HG03064 (cell line): ENCODE results near the gene LFNG.

Source experiments
- ATAC-seq: cut with Tn5 transposase; IDR thresholded peaks from one replicate; pipeline ENCODE4 v1.9.1; 2021; ENCODE audit warnings: low read depth; ENCODE audit not compliant: unreplicated experiment

LFNG gene

DNA sequence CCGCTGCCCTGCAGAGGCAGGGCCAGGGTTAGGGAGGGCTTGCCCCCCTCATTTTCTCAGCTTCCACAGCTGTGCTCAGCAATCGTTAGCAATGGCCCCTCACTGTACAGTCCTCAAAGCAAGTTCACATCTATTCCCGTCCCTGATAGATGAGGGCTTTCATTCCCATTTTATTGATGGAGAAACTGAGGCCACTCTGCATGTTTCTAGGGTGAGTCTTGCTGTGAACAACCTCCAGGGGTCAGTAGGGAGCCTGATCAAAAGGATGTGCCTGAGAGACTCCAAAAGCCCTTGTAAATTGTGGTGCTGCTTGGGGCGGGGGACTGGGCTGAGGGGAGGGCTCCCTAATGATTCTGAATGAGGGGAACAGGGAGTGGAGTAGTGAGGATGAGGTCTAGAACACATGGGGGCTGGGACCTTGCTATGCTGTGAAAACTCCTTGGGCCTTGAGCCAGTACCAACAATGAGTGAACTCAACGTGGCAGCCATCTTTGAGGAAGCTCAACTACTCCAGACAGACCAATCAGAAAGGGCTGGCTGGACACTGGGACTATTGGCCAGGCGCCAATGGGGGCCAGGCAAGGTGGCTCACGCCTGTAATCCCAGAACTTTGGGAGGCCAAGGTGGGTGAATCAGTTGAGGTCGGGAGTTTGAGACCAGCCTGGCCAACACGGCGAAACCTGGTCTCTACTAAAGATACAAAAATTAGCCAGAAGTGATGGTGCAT, 36.7 kb upstream of the LFNG start:
- ATAC-seq = no peak

DNA sequence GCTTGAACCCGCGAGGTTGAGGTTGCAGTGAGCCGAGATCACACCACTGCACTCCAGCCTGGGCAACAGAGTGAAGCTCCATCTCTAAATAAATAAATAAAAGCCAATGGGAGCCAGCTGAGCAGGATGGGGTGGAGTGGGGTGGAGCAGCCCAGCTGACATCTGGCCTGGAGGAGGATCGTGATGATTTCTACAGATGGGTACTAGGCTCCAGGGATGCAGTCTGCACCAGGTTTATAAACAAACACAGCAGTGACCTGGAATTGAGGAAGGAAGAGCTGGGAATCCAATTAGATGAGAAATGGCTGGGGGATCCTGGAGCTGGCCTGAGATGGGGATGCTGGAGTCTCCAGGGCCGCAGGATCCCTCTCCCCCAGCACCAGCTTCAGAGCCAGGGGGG, 36.1 kb upstream of the LFNG start:
- ATAC-seq = no peak

DNA sequence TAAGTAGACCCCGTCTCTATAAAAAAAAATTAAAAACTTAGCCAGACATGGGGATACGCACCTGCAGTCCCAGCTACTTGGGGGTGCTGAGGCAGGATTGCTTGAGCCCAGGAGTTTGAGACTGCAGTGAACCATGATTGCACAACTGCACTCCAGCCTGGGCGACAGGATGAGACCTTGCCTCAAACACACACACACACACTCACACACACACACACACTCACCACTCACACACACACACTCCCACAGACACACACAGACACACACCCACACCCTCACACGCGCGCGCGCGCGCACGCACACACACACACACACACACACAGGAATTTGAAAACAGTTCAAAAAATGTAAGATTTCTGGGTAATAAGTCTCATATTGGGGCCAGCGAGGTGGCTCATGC, 34.7 kb upstream of the LFNG start:
- no peak for ATAC-seq

DNA sequence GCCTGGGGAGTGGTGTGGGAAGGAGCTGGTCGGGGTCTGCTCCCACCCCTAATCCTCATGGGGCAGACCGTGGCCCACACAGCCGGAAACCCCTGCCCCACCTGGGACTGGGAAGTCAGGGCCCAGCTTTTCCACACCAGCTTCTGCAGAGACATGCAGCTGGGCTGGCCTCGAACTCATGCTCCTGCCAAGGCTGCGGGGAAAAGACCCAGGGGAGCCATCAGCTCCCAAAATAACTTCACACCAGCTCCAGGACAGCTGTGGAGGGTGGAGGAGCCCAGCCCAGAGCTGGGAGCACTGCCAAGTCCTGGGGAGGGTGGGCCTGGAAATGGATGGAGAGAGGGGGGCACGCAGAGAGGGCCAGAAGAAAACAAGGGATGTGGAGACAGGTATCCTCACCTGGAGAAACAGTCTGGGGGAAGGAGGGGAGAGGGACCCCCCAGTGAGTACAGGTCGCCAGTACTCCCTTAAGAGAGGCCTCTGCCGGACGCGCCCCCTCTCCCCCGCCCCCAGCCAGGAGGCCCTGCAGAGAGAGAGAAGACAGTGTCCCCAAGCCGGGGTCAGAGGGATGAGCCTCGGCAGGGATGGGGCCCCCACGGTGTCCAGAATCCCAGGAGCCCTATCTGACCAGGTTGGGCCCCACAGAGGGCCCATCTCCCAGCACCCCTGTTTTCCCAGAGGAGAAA, 31.8 kb upstream of the LFNG start:
- no peak for ATAC-seq

DNA sequence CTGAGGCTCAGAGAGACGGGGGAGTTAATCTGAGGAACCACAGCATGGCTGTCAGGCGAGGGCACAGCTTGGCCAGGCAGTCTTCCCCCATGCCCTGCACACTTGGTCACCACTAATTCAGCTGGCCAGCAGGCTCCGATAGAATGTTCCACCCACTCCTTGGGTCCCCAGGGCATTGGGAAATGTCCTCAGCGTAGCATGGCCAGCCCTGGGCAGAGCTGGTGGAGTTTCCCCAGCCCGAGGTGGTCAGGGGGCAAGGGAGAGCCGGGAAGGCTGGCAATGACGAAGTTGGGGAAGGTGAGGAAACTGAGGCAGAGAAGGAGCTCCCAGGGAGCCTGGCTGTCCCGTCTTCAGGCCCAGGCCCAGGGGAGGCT, 31.3 kb upstream of the LFNG start:
- no peak for ATAC-seq

DNA sequence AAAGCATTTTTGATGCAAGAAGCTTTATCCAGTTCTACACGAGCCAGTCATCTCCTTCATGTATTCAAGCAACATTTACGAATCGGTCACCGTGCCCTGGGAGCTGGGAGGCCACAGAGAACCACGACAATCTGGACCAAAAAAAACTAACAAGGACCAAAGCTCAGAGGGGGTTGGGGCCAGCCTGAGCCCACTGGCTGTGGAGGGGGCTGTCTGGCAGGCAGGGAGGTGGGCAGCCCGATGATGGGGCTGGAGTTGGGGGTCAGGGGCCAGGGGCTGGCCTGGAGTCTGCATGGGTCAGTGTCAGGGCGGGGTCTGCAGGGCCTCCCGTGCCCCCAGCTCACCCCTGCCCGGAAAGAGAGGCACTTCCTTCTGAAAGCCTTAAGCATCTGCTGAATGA, 30.9 kb upstream of the LFNG start:
- ATAC-seq = no peak

DNA sequence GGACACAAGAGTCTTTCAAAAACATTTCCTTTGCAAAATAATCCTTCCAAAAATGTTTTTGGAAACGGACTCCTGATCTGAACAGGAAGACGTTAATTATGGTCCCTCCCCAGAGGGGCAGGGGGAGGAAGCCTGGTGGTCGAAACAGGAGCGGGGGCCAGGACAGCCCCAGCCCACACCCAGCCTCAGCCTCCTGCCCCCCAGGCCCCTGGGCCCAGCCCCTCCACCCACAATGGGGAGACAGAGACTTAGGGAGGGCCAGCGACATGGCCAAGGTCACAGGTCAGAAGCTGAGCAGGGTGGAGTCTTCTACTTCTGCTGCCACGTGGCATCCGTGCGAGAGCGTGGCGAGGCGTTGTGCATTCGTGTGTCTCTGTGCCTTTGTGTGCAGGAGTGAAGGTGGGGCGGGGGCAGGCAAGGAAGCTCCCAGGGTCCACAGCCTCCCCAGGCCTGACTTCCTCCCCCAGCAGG, 29.4 kb upstream of the LFNG start:
- no peak for ATAC-seq

DNA sequence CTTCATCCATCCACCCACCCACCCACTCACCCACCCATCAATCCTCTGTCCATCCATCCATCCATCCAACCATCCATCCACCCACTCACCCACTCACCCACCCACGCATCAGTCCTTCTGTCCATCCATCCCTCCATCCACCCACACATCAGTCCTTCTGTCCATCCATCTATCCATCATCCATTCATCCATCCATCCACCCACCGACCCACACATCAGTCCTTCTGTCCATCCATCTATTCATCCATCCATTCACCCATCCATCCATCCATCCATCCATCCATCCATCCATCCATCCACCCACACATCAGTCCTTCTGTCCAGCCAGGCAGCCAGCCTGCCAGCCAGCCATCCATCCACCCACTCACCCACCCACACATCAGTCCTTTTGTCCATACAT, 27.5 kb upstream of the LFNG start:
- ATAC-seq = no peak

DNA sequence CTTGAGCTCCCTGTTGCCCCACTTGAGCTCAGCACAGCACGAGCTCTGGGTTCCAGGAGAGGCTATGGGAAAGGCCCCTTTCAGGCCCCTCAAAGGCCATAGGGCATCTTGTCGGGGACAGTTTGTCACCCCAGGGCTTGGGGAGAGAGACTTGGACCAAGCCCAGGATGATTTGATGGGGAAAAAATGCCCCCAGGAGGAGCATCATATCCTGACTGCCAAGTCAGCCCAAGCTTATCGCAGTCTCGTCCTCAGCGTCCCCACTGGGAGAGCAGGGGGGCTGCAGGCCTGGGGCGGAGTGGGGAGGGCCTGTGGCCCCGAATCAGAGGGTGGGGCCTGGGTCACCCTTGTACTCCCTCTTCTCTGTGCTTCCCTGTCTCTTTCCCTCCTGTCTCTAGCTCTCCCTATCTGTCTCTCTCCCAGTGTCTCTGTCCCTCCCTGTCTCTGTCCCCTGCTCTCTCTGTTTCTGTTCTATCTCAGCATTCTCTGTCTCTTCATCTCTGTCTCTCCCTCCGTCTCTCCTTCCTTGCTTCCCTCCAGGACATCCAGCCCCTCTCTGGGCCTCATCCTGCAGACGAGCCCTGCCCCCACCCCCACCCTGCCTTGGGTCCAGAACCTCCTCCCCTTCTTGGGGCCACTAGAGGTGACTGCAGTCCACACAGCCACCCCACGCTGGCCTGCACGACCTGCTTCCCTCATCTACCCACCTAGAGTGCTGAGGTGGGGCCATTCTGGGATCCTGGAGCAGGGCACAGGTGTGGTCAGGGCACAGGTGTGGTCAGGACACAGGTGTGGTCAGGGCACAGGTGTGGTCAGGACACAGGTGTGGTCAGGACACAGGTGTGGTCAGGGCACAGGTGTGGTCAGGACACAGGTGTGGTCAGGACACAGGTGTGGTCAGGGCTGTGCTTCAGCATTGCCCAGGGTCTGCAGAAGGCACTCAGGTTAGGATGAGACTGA, 26.1 kb upstream of the LFNG start:
- ATAC-seq = no peak

DNA sequence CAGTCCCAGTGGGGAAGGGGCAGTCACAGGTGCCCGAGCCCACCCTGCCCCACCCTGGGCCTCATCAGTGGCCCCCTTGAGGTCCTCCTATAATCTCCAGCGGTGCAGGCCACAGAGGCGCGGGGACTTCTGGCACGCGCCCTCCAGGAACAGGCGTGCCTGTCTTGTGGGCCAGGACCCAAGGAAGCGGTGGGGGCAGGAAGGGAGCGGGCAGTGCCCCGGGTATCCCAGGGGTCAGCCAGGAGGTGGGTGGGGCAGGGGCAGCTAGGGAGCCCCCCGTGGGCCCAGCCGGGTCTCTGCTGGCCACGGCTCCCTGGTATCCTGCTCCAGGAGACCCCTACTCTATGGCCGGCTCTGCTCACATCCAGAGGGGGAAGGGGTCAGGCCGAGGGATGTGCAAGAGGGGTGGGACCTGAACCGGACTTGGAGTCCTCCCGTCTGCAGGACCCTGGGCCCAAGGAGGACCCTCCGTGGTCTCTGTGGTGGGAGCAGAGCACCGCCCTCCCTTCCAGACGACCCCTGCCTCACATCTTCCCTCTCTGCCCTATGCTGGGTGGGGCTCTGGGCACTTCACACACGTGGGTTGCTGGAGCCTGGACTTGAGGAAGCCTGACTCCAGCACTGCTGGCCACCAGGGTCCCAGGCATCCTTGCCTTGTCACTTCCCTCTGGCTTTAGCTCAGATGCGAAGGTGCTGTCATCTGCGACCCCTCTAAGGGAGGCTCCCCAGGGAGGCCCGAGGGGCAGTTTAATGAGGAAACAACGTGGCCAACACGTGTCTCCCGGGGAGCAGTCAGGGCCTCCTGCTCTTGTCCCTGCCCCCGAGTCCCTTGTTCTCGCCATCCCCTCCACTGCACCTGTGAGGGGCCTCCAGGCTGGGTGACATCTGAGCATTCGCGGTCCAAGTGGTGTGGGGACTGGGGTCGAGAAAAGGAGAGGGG, 25.1 kb upstream of the LFNG start:
- ATAC-seq = no peak

DNA sequence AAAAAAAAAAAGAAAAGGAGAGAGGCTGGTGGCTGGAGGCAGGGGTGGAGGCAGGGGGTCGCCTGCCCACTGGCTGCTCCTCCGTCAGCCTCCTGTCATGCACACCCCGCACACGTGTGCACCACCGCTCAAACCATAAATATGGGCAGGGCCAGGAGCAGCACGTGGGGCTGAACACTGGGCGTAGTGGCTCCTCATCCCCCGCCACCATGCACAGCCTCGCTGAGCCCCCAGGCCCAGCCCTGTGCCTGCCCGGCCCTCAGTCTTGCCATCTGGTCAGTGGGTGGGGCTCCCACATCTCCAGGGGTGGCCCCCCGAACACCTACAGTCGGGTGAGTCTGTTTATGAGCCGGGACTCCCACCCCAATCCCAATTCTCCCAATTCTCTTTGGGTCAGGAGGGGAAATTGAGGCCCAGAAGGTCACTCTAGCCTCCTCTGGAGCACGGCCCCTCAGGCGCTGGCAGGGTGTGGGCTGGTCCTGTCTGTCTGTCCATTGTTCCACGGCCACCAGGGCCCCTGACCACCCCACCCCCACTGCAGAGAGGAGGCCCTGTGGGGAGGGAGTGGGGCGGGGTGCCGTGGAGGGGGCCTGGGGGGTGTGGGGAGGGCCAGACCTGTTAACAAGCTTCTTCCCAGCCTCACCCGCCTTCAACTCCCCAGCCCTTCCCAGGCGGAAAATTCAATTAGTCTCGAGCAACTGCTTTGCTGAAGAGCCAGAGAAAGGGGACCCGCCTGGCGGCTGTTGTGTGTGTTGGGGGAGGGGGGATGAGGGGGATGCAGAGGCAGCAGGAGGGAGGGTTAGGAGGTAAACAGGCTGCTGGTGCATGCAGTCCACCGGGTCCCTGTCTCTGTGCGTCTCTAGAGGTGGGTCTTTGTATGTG, 23.9 kb upstream of the LFNG start:
- ATAC-seq = no peak

DNA sequence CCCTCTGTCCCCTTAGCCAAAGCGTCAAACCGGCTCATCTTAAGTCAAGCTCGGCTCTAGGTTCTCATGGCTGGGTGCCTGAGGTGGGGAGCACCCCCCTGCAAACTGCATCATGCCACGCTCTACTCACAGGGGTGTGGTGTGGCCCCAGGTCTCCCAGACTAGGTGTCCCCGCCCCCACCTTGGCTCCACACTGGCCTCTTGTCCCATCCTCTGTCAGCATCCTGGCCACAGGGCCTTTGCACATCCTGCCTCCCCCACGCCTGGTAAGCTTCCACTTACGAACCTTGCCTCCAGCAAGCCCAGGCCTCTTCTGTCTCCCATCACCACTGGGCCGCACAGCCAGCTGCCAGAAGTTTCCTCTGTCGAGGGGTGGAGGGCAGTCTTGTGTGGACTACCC, 23.2 kb upstream of the LFNG start:
- no peak for ATAC-seq

DNA sequence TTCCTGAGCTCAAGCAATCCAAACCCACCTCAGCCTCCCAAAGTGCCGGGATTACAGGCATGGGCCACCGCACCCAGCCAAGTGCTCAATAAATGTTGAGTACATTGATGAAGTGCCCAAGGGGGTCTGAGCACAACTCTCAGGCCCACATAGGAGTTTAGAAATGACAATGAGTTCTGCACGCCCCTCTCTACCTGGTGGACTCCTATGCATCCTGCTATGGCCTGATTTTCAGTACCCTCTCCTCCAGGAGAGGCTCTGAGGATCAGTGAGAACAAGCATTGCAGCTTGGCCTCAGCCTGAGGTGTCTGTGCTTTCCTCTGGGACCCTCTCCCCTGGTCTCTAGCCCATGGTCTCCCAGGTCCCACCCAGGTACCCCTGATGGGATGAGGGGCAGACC, 22.5 kb upstream of the LFNG start:
- ATAC-seq = no peak

DNA sequence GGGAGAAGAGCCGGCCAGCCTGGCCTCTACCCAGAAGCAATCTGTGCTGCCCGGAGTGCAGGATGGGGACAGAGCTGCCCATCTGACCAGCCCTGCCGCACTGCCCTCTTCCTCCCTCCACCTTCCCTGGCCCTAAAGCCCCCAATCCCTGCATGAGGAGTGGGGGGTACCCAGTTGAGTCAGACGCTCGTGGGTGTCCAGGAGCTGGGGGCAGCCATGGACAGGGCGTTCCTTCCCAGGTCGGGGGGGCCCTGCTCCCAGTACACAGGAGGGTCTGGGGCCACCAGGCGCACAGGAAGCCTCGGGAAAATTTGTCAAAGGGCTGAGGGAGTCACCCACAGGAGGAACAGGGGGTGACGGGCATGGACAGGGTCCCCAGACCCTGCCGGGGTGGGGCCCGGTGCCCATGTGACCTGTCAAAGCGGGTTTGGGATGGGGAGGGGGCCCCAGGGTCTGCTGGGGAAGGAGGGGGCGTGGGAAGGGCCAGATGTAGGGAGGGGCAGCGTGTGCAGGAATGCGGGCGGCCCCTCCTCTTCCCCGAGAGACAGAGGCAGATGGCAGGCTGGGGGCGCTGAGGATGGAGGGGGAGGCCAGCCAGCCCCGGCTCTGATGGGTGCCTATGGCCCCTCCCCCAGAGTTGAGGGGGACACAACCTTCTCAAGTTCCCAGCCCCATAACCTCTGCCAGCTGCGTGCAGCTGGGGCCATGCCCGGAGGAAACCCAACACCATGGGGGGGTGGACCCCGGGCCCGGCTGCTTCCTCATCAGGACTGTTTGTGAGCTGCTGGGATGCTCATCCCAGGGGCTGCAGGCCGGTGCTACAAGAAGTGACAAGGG, 21.9 kb upstream of the LFNG start:
- no peak for ATAC-seq

DNA sequence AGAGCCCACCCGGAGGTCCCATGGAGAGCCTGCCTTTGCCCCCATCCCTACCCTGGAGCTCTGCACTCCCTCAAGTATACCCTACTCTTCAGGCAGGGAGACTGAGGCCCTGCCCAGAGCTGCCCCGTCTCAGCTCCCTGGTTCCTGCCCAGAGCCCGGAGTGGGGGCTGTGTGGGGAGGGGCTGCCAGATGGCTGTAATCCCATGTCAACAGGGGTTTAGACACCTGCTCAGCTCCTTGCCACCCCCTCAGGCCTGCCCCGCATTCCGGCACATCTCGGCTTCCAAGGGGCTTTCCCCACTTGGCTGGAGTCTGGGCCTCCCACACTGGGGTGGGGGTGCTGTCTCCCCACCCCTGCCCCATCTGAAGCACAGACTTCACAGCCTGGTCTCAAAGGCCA, 20.9 kb upstream of the LFNG start:
- no peak for ATAC-seq

DNA sequence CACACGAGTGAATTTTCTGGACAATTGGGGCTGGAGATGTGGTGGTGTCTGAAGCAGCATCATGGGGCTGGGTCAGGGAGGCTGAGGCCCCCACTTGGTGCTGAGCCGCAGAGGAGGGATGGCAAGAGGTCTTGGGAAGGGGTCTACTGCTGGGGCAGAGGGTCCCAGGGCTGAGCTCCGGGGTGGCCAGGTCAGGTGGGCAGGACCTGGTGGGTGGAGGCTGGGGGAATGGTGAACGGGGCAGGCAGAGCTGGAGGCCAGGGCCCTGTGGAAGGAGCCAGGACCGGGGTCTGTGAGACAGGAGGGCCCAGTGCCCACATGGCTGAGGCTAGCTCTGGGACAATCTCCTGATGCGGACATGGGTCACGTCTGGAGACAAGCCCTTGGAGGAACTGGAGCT, 20.4 kb upstream of the LFNG start:
- ATAC-seq = no peak

DNA sequence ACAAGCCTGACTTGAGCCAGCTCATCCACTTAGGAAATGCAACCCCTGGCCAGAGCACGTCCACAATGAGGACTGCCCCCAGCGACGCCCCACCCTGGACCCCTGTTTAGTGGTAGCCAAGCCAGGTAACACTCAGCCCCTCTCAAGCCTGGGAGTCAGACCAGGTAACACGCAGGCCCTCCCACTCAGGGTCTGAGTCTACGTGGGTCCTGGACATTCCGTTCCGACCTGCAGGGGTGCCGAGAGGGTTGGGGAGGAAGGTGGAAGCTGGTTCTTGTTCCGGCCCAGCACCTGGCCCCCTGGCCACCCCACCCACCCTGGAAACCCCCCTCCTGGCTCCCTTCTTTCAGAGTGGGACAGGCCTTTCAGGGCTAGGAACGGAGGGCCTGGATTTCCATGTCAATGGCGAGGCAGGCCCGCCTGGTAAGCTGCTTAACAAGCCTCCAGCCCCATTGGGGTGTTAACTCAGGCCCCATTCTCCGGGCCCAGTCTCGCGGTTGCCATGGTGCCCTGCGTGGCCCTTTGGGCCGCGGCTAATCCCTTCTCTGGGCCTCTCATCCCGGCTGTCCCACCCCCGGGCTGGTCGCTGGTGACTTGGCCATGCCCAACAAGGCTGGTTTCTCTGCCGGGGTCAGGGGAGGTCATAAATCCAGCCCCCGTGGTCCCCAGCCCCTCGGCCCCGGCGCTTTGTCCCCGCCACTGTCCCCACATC, 19.7 kb upstream of the LFNG start:
- no peak for ATAC-seq

DNA sequence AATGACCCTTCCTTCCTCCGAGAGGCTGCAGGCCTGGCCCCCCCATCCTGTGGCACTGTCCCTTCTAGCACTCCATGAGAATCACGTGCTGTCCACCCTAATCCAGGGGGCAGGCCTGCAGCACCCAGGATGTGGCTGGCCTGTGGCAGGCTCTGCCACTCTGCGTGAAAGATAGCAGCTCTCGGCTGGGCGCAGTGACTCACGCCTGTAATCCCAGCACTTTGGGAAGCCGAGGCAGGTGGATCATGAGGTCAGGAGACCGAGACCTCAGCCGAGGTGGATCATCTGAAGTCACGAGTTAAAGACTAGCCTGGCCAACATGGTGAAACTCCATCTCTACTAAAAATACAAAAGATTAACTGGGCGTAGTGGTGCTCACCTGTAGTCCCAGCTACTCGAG, 18.9 kb upstream of the LFNG start:
- ATAC-seq = no peak
